H1 (cell line): Measurements from ENCODE around the gene NEK3. TPM values are rescaled to one million over a fixed set of nuclear protein-coding genes. Genes with fewer than 3 reads are reported as not detected.

Experiments used
- ATF2 ChIP-seq: IDR thresholded peaks from 2 replicates; pipeline ENCODE4 v1.6.1; 2012; ENCODE audit warnings: low read length, inconsistent platforms
- ATF3 ChIP-seq: IDR thresholded peaks from 2 replicates; pipeline ENCODE4 v1.6.1; 2011; ENCODE audit warnings: low read depth, mild to moderate bottlenecking, low read length; ENCODE audit not compliant: insufficient read depth
- BCL11A ChIP-seq, 2 experiments: IDR thresholded peaks; one replicate each; pipeline ENCODE4 v1.6.1; 2011; ENCODE audit warnings: low read depth in 2 of 2, low read length in 2 of 2, mild to moderate bottlenecking in 2 of 2
- BRCA1 ChIP-seq: IDR thresholded peaks from 2 replicates; pipeline ENCODE4 v1.6.1; 2012; ENCODE audit warnings: low read depth, low read length, improper control_type of control experiment
- CBX5 ChIP-seq: fragments of 300-800, 300-1000 bp; sonication (generic); IDR thresholded peaks from 2 replicates; pipeline ENCODE4 v1.7.1; 2016; ENCODE audit warnings: antibody characterized with exemption, low read length, low read depth
- CTBP2 ChIP-seq: IDR thresholded peaks from 2 replicates; pipeline ENCODE4 v1.7.0; 2011; ENCODE audit warnings: borderline replicate concordance, mild to moderate bottlenecking, moderate library complexity, mixed read lengths, low read length; ENCODE audit not compliant: insufficient read depth, insufficient read length
- CTCF ChIP-seq, 3 experiments: IDR thresholded peaks; 1 replicate in 2 of 3; 2 replicates in 1 of 3; pipeline versions ENCODE4 v1.5.1 to v1.6.1; 2011; ENCODE audit warnings: low read length in 3 of 3, mild to moderate bottlenecking in 3 of 3, inconsistent platforms in 2 of 3, low read depth in 1 of 3, moderate library complexity in 1 of 3; ENCODE audit not compliant: insufficient read depth in 1 of 3; ENCODE audit errors: control extremely low read depth in 1 of 3
- E2F6 ChIP-seq: IDR thresholded peaks from 2 replicates; pipeline ENCODE4 v1.6.1; 2012; ENCODE audit warnings: inconsistent platforms
- EP300 ChIP-seq, 2 experiments: IDR thresholded peaks; 1 replicate in 1 of 2; 2 replicates in 1 of 2; pipeline ENCODE4 v1.6.1; 2011 to 2012; ENCODE audit warnings: low read depth in 2 of 2, low read length in 2 of 2, mild to moderate bottlenecking in 2 of 2, borderline replicate concordance in 1 of 2, inconsistent platforms in 1 of 2, moderate library complexity in 1 of 2
- FOSL1 ChIP-seq: IDR thresholded peaks from 2 replicates; pipeline ENCODE4 v1.6.1; 2011; ENCODE audit warnings: mild to moderate bottlenecking, low read depth, low read length, moderate library complexity; ENCODE audit not compliant: insufficient read depth
- KDM4A ChIP-seq: IDR thresholded peaks from one replicate; pipeline ENCODE4 v1.7.1; 2012; ENCODE audit warnings: low read depth, mild to moderate bottlenecking, moderate library complexity, low read length, inconsistent platforms; ENCODE audit not compliant: severe bottlenecking
- KDM5A ChIP-seq: fragments of 200-600 bp; IDR thresholded peaks from 2 replicates; pipeline ENCODE4 v1.7.1; 2012; ENCODE audit warnings: mild to moderate bottlenecking, low read length, inconsistent platforms, mixed read lengths
- PHF8 ChIP-seq: fragments of 200-600 bp; sonication (generic); conservative IDR thresholded peaks from 2 replicates; pipeline ENCODE4 v1.7.1; 2012; ENCODE audit warnings: low read depth, mild to moderate bottlenecking, inconsistent platforms, low read length, moderate library complexity
- RFX5 ChIP-seq: IDR thresholded peaks from 2 replicates; pipeline ENCODE4 v1.6.1; 2011; ENCODE audit warnings: low read depth, low read length, improper control_type of control experiment, borderline replicate concordance
- SP2 ChIP-seq: IDR thresholded peaks from 2 replicates; pipeline ENCODE4 v1.6.1; 2012; ENCODE audit warnings: mild to moderate bottlenecking, low read length, inconsistent platforms
- SRF ChIP-seq: IDR thresholded peaks from 2 replicates; pipeline ENCODE4 v1.6.1; 2011; ENCODE audit warnings: mild to moderate bottlenecking, low read depth, low read length, moderate library complexity
- TEAD4 ChIP-seq: IDR thresholded peaks from 2 replicates; pipeline ENCODE4 v1.6.1; 2012; ENCODE audit warnings: low read depth, low read length, inconsistent platforms, mixed read lengths
- polyA plus RNA-seq, 7 experiments: library from polyadenylated mRNA; depleted of rRNA in 3 of 7; stranded (reverse) in 5 of 7; unstranded in 2 of 7; fragments of >200 nt in 5 of 7; fragments of 200-250 nt in 2 of 7; gene quantifications; 1 replicate in 5 of 7; 2 replicates in 1 of 7; 4 replicates in 1 of 7; pipeline versions ENCODE4 v1.2.1 to v1.2.3, GENCODE V29; 2011 to 2013; ENCODE audit warnings: missing spikeins in 2 of 7, mixed read lengths in 2 of 7
- total RNA-seq: library from RNA; stranded (reverse); fragmentation: NEBNext Ultra II Directional; extraction: Animal tissue kit (Norgen Biotek cat#: 25700); gene quantifications from 2 replicates; pipeline ENCODE4 v1.2.1, GENCODE V29; 2021

The NEK3 gene
- total and polyA plus RNA-seq, 2 of the 8 experiments (the other 6 are each of a cell fraction or from before 2014, with no cell fraction given) = 11.4 to 26.0 TPM

GRCh38 chr13:52127783-52128702 lies 31.4 kb downstream of the NEK3 start (continued):
- TF ChIP-seq CTCF (IDR thresholded peaks at IDR 0.05; ENCODE audit: control extremely low read depth in 1 of 3, insufficient read depth in 1 of 3, low read depth in 1 of 3, low read length in 3 of 3) = peak; percentile 44 to 85 (median 79)
- no peak for TF ChIP-seq BRCA1
- no peak for TF ChIP-seq PHF8
- peak; percentile 70; the same call in 1 of the 2 replicates for TF ChIP-seq TEAD4
- no peak for TF ChIP-seq CTBP2
- no peak for TF ChIP-seq EP300 (IDR thresholded peaks at IDR 0.05; ENCODE audit: borderline replicate concordance in 1 of 2, low read depth in 2 of 2, low read length in 2 of 2)
- TF ChIP-seq CBX5 = no peak
- no peak for TF ChIP-seq SP2
- no peak for TF ChIP-seq SRF
- no peak for TF ChIP-seq RFX5
- no peak for TF ChIP-seq FOSL1
- no peak for TF ChIP-seq KDM4A
- peak; percentile 70; the same call in 1 of the 2 replicates for TF ChIP-seq E2F6
- no peak for TF ChIP-seq ATF2
- TF ChIP-seq ATF3 = no peak
- no peak for TF ChIP-seq BCL11A (IDR thresholded peaks at IDR 0.05; ENCODE audit: low read depth in 2 of 2, low read length in 2 of 2)
- TF ChIP-seq KDM5A = 0 out of 2 replicates have a peak, but pooled peaks have one; percentile 50
